Mucosa of descending colon (tissue), 3 donors: ENCODE data around the gene FAM219A. TPM values are rescaled to one million over a fixed set of nuclear protein-coding genes. Genes with fewer than 3 reads are reported as not detected.
A peak's percentile ranks its signal among the peaks of the same experiment; 100 is the strongest.
"Not testable (repeated sequence)": the region's sequence is repeated elsewhere in the genome, so short reads cannot be mapped to it uniquely, and the experiment has no call there.

ENCODE experiments used
- ATAC-seq: fragments of 200-7000 bp; cut with Tn5 transposase; one replicate; pipeline ENCODE4 v1.9.1; 2020; ENCODE audit warnings: mild to moderate bottlenecking, moderate library complexity
- DNase-seq, 3 donors: peaks; one replicate each; pipeline ENCODE4 v3.0.0-alpha.2; 2020
- H3K36me3 ChIP-seq: fragments of 200-600 bp; one replicate; pipeline ENCODE4 v1.8.0; 2021; ENCODE audit warnings: low read depth, mild to moderate bottlenecking
- H3K4me1 ChIP-seq: fragments of 200-600 bp; one replicate; pipeline ENCODE4 v1.8.0; 2021; ENCODE audit warnings: low read depth, mild to moderate bottlenecking
- H3K4me3 ChIP-seq: fragments of 200-600 bp; one replicate; pipeline ENCODE4 v1.8.0; 2021; ENCODE audit warnings: mild to moderate bottlenecking
- H3K9me3 ChIP-seq: fragments of 200-600 bp; one replicate; pipeline ENCODE4 v1.8.0; 2021; ENCODE audit warnings: mild to moderate bottlenecking
- CTCF ChIP-seq: fragments of 200-600 bp; IDR thresholded peaks from one replicate; pipeline ENCODE4 v1.8.0; 2022; ENCODE audit warnings: antibody characterized with exemption, mild to moderate bottlenecking
- intact Hi-C, 2 donors: fragments of 100-400 bp; cut with DNase I in 1 of 2; cut with micrococcal nuclease in 1 of 2; formaldehyde crosslinking; loops; one replicate each; pipeline versions ENCODE4 v1.11.0 to v1.11.1; 2022; cut with DNase I, micrococcal nuclease
- total RNA-seq, 3 donors: library from RNA; stranded (reverse); fragmentation: NEBNext Ultra II Directional in 2 of 3; extraction: Animal tissue kit (Norgen Biotek cat#: 25700) in 2 of 3; gene quantifications; one replicate each; pipeline versions ENCODE4 v1.2.1 to v1.2.4, GENCODE V29; 2021 to 2023
- donor health status: DM: no; HTN: no; CAD: no; lungs with moderate emphysema.
- donor health status: DM: no; HTN: no; CAD: no.
- donor health status: DM: no; HTN: yes; CAD: no.

The FAM219A gene
- total RNA-seq, 3 donors from 2014 or later = 5.1 to 20.8 (median 8.6) TPM

- Histone ChIP-seq H3K4me3 (no peak overlapping the region), H3K4me1 (peaks cover 8% of the 10 kb centered on the region), H3K36me3 (no peaks in the 10 kb centered on the region), H3K9me3 (no peaks in the 10 kb centered on the region)
- DNase-seq = no peak
- ATAC-seq = no peak
- intact Hi-C loops = no loop called here
- no peak for TF ChIP-seq CTCF
These were observed 26.3 kb upstream of the FAM219A start for GRCh38 chr9:34484678-34485077.

- peaks cover 14% of the 10 kb centered on the region for H3K4me1 ChIP-seq
- H3K4me3 ChIP-seq, H3K36me3 ChIP-seq, H3K9me3 ChIP-seq, ATAC-seq, intact Hi-C loops, DNase-seq: not testable (repeated sequence)
These were observed 24.4 kb upstream of the FAM219A start for GRCh38 chr9:34482746-34483145.

- H3K36me3 ChIP-seq, H3K9me3 ChIP-seq, intact Hi-C loops, H3K4me3 ChIP-seq, ATAC-seq, DNase-seq: not testable (repeated sequence)
- H3K4me1 ChIP-seq = peaks cover 14% of the 10 kb centered on the region
These were observed 23.2 kb upstream of the FAM219A start for GRCh38 chr9:34481620-34482019.

- intact Hi-C loops = no loop called here
- Histone ChIP-seq H3K4me3 (no peak overlapping the region), H3K9me3 (no peaks in the 10 kb centered on the region), H3K4me1 (peaks cover 14% of the 10 kb centered on the region), H3K36me3 (no peaks in the 10 kb centered on the region)
- peak; percentile 47 for ATAC-seq
- peak in 1 of 3 donors; percentile 19 for DNase-seq
- TF ChIP-seq CTCF = no peak
These were observed 21.1 kb upstream of the FAM219A start for GRCh38 chr9:34479431-34479866.

GRCh38 chr9:34477541-34477940, 19.2 kb upstream of the FAM219A start:
- intact Hi-C loops = no loop called here
- no peak for TF ChIP-seq CTCF
- no peak for ATAC-seq

GRCh38 chr9:34475097-34475496, 16.7 kb upstream of the FAM219A start:
- TF ChIP-seq CTCF = no peak
- no peaks in the 10 kb centered on the region for H3K9me3 ChIP-seq
- no peaks in the 10 kb centered on the region for H3K36me3 ChIP-seq
- H3K4me1 ChIP-seq = peaks cover 9% of the 10 kb centered on the region
- intact Hi-C loops = no loop called here
- DNase-seq = no peak
- H3K4me3 ChIP-seq = no peak overlapping the region
- ATAC-seq = no peak

More at GRCh38 chr9:34477541-34477940, 19.2 kb upstream of the FAM219A start:
- no peaks in the 10 kb centered on the region for H3K36me3 ChIP-seq
- H3K4me3 ChIP-seq = no peak overlapping the region
- peaks cover 14% of the 10 kb centered on the region for H3K4me1 ChIP-seq
- DNase-seq = no peak
- H3K9me3 ChIP-seq = no peaks in the 10 kb centered on the region

- ATAC-seq = no peak
- Histone ChIP-seq H3K4me3 (no peak overlapping the region), H3K4me1 (no peaks in the 10 kb centered on the region), H3K9me3 (no peaks in the 10 kb centered on the region), H3K36me3 (no peaks in the 10 kb centered on the region)
- no peak for TF ChIP-seq CTCF
- intact Hi-C loops = no loop called here
- no peak for DNase-seq
These were observed 7.1 kb upstream of the FAM219A start for GRCh38 chr9:34465468-34465867.
